Measurements from ENCODE around the gene NCAM1. TPM values are rescaled to one million over a fixed set of nuclear protein-coding genes. Genes with fewer than 3 reads are reported as not detected.

The NCAM1 gene
- total and polyA plus RNA-seq, 5 experiments from 2014 or later: 0.08 to 0.98 (median 0.60) TPM; not detected in 2

- DNase-seq (no peak), ATAC-seq (no peak)
- POLR2A ChIA-PET: no interaction called here
- Mint-ChIP-seq H3K4me3 (no peak overlapping the region), H3K4me1 (no peaks in the 10 kb centered on the region), H3K27me3 (peaks cover 11 to 53% (median 13%) of the 10 kb centered on the region in 5 donors), H3K27ac (peak overlapping the region in 1 of 10 donors; percentile 3), H3K36me3 (no peaks in the 10 kb centered on the region), H3K9me3 (no peaks in the 10 kb centered on the region)
Measured at GRCh38 chr11:113178381-113179070, 217.3 kb downstream of the NCAM1 start.

GRCh38 chr11:113179181-113179704, 218.0 kb downstream of the NCAM1 start:
- POLR2A ChIA-PET: no interaction called here
- no peak overlapping the region for H3K4me3 Mint-ChIP-seq
- DNase-seq (no peak), ATAC-seq (no peak)
- H3K4me1 Mint-ChIP-seq: no peaks in the 10 kb centered on the region
- no peaks in the 10 kb centered on the region for H3K9me3 Mint-ChIP-seq
- no peak overlapping the region for H3K27ac Mint-ChIP-seq
- peaks cover 11 to 51% (median 13%) of the 10 kb centered on the region in 5 donors for H3K27me3 Mint-ChIP-seq
- H3K36me3 Mint-ChIP-seq: no peaks in the 10 kb centered on the region

- POLR2A ChIA-PET: no interaction called here
- ATAC-seq (no peak), DNase-seq (no peak)
- Mint-ChIP-seq H3K27ac (no peak overlapping the region), H3K9me3 (no peaks in the 10 kb centered on the region), H3K36me3 (no peaks in the 10 kb centered on the region), H3K4me1 (no peaks in the 10 kb centered on the region), H3K27me3 (peaks cover 9 to 37% (median 13%) of the 10 kb centered on the region in 5 donors), H3K4me3 (no peak overlapping the region)
Measured at GRCh38 chr11:113181094-113181493, 219.9 kb downstream of the NCAM1 start.

DNA sequence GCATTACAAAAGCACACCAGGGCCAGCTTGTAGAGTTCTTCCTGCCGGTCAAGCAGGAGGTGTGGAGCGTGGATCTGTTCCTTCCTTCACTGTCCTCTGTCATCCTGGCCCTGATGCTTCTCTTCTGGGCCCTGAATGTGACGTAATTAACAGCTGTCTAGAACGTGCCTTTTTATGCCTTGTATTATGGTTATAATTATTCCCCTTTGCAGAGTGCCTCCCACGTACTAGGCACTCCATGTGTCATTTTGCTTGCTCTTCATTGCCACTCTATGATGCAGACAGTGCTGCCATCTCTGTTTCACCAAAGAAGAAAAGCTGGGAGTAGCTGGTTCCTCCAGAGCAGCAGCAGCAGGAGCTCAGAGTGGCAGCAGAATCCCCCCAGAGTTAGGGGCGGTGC, 221.1 kb downstream of the NCAM1 start:
- no peak for DNase-seq
- H3K36me3 Mint-ChIP-seq: no peaks in the 10 kb centered on the region
- no peak for ATAC-seq
- H3K27me3 Mint-ChIP-seq: peaks cover 6 to 32% (median 15%) of the 10 kb centered on the region in 5 donors
- no peaks in the 10 kb centered on the region for H3K4me1 Mint-ChIP-seq
- POLR2A ChIA-PET: no interaction called here
- H3K9me3 Mint-ChIP-seq: no peaks in the 10 kb centered on the region
- H3K27ac Mint-ChIP-seq: no peak overlapping the region
- H3K4me3 Mint-ChIP-seq: no peak overlapping the region

DNA sequence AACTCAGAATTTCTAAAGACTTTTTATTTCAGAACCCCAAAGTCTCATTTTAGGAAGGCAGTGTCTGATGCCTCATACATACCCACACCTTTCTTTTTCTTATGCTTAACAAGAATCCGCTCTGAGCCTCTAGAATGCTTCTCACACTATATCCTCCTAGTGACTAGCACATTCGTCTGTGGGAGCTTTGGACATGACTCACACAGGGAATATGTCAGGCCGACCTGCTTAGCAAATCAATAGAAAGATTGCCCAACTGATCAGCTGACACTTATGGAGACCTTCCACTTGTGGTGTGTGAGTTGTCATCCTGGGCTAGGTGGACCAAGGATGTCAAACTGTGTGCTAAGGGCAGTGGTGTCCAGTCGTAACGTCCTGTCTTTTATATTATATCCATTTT, 223.3 kb downstream of the NCAM1 start:
- POLR2A ChIA-PET: no interaction called here
- DNase-seq: no peak

GRCh38 chr11:113188371-113188834, 227.2 kb downstream of the NCAM1 start:
- H3K9me3 Mint-ChIP-seq: no peaks in the 10 kb centered on the region
- no peak overlapping the region for H3K27ac Mint-ChIP-seq
- no peaks in the 10 kb centered on the region for H3K36me3 Mint-ChIP-seq
- no peak overlapping the region for H3K4me3 Mint-ChIP-seq
- H3K4me1 Mint-ChIP-seq: peaks cover 0 to 8% (median 0%) of the 10 kb centered on the region in 4 donors
- DNase-seq (no peak), ATAC-seq (no peak)
- POLR2A ChIA-PET: no interaction called here
- H3K27me3 Mint-ChIP-seq: peaks cover 2 to 17% (median 7%) of the 10 kb centered on the region in 5 donors

More for the DNA sequence above, 223.3 kb downstream of the NCAM1 start:
- no peak for ATAC-seq
- Mint-ChIP-seq H3K36me3 (no peaks in the 10 kb centered on the region), H3K27me3 (peaks cover 0 to 22% (median 8%) of the 10 kb centered on the region in 5 donors), H3K27ac (no peak overlapping the region), H3K9me3 (no peaks in the 10 kb centered on the region), H3K4me3 (no peak overlapping the region), H3K4me1 (peaks cover 0 to 8% (median 0%) of the 10 kb centered on the region in 4 donors)

- POLR2A ChIA-PET: no interaction called here
- DNase-seq (no peak), ATAC-seq (no peak)
- H3K27me3 Mint-ChIP-seq: peaks cover 2 to 17% (median 9%) of the 10 kb centered on the region in 5 donors
- H3K4me3 Mint-ChIP-seq: no peak overlapping the region
- no peaks in the 10 kb centered on the region for H3K9me3 Mint-ChIP-seq
- H3K27ac Mint-ChIP-seq: no peak overlapping the region
- H3K4me1 Mint-ChIP-seq: peaks cover 0 to 8% (median 0%) of the 10 kb centered on the region in 4 donors
- no peaks in the 10 kb centered on the region for H3K36me3 Mint-ChIP-seq
Measured at GRCh38 chr11:113189909-113190667, 228.9 kb downstream of the NCAM1 start.

DNA sequence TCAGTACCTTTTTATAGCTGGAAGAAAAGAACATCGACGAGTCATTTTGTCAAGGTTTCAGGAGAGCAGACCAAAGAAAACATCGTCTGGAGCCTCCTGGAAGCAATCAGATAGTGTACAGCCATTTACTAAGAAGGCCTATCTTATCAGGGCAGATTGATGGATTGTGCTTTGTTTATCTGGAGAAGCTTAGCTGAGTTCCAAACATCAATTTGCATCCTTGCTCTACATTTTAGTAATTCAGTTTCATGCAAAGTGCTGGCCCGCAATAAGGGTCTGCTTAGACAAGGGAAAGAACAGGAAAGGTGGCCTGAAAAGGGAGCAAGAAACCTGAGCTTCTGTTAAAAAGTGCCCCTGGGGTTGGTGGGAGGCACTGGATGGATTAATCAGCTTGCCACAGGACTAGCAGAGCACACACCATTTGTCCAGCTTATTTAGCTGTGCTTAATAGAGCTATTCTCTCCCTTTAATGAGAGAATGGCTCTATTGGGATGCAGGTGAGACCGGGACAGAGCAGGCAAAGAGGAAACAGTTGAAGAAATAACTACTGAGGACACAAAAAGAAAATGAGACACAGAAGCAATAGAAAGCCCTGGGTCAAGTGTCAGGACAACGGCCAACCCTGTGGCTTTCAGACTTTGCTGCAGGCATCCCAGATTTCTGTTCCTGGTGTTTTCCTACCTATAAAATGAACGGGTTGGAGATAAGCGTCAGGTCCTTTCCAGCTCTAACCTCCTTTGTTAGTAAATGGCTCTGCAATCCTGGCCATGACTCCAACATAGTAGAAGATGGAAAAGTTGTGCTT, 231.1 kb downstream of the NCAM1 start:
- ATAC-seq (no peak), DNase-seq (no peak)
- peaks cover 0 to 1% (median 0%) of the 10 kb centered on the region in 9 donors for H3K9me3 Mint-ChIP-seq
- POLR2A ChIA-PET: no interaction called here
- H3K36me3 Mint-ChIP-seq: no peaks in the 10 kb centered on the region
- peaks cover 0 to 8% (median 0%) of the 10 kb centered on the region in 4 donors for H3K4me1 Mint-ChIP-seq
- H3K4me3 Mint-ChIP-seq: no peak overlapping the region
- no peak overlapping the region for H3K27ac Mint-ChIP-seq
- H3K27me3 Mint-ChIP-seq: peaks cover 5 to 18% (median 15%) of the 10 kb centered on the region in 5 donors

DNA sequence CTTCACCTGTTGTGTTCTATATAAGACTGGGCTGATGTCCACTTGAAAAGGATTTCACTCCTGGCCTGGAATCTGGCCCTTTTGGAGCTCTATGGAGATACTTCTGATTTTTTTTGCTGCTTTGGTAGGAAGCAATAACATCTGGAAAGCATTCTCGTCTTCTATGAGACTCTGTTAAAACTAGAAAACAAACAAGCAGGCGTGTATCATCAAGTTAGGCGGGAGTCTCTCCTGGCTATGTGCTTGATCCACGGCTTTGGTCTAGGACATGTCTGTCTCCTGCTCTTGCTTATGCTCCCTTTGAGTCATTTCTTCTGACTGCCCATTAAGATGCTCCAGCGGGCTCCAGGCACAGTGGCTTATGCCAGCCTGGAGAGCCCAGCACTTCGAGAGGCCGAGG, 231.8 kb downstream of the NCAM1 start:
- H3K4me1 Mint-ChIP-seq: peaks cover 0 to 8% (median 0%) of the 10 kb centered on the region in 4 donors
- peaks cover 5 to 21% (median 18%) of the 10 kb centered on the region in 5 donors for H3K27me3 Mint-ChIP-seq
- DNase-seq: no peak
- H3K9me3 Mint-ChIP-seq: peaks cover 0 to 1% (median 0%) of the 10 kb centered on the region in 9 donors
- POLR2A ChIA-PET: no interaction called here
- ATAC-seq: no peak
- no peak overlapping the region for H3K4me3 Mint-ChIP-seq
- H3K36me3 Mint-ChIP-seq: no peaks in the 10 kb centered on the region
- H3K27ac Mint-ChIP-seq: no peak overlapping the region

DNA sequence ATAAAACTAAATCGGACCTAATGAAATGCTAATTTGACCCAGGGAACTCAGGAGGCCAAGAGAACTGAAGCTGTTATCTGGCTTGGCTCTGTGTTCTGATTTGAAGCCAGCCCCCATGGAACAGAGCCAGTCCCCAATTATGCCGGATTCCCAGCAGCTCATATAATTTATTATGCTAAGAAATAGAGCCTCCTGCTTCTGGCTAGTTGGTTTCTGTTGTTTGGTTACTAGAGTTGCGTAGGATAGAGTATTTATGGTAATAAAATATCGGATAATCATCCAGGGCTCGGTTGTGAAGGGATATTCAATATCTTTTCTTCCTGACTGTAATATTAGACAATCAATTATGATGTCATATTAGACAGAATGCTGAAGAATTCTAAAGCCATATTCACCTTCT, 232.7 kb downstream of the NCAM1 start:
- peaks cover 0 to 2% (median 0%) of the 10 kb centered on the region in 4 donors for H3K4me1 Mint-ChIP-seq
- peaks cover 0 to 1% (median 0%) of the 10 kb centered on the region in 9 donors for H3K9me3 Mint-ChIP-seq
- H3K4me3 Mint-ChIP-seq: no peak overlapping the region
- H3K27me3 Mint-ChIP-seq: peaks cover 5 to 30% (median 19%) of the 10 kb centered on the region in 5 donors
- no peaks in the 10 kb centered on the region for H3K36me3 Mint-ChIP-seq
- no peak overlapping the region for H3K27ac Mint-ChIP-seq
- DNase-seq: no peak
- no peak for ATAC-seq
- POLR2A ChIA-PET: no interaction called here

GRCh38 chr11:113195728-113196127, 234.5 kb downstream of the NCAM1 start:
- peaks cover 5 to 26% (median 16%) of the 10 kb centered on the region in 5 donors for H3K27me3 Mint-ChIP-seq
- H3K36me3 Mint-ChIP-seq: no peaks in the 10 kb centered on the region
- no peak for ATAC-seq
- H3K4me1 Mint-ChIP-seq: no peaks in the 10 kb centered on the region
- POLR2A ChIA-PET: no interaction called here
- H3K27ac Mint-ChIP-seq: no peak overlapping the region
- no peak for DNase-seq
- H3K4me3 Mint-ChIP-seq: no peak overlapping the region
- H3K9me3 Mint-ChIP-seq: peaks cover 0 to 1% (median 0%) of the 10 kb centered on the region in 9 donors

DNA sequence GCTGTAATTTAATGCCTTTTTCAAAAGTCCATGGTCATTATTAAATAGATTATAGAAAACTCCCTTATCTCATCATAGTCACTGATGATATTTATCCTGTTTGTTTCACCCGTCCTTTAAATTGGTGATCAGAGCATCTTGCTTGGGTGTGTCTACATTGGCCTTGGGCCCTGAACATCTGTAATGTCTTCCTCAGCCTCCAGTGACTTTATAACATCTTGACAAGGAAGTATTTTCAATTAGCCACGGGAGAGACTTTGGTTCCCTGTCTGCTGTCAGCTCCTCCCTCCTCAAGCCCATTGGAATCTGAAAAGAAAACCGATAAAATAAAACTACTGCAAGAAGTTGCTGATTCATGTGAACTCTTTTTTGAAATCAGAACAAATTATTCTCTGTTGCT, 236.2 kb downstream of the NCAM1 start:
- H3K36me3 Mint-ChIP-seq: no peaks in the 10 kb centered on the region
- peaks cover 0 to 2% (median 0%) of the 10 kb centered on the region in 9 donors for H3K9me3 Mint-ChIP-seq
- no peak overlapping the region for H3K27ac Mint-ChIP-seq
- ATAC-seq (no peak), DNase-seq (no peak)
- H3K27me3 Mint-ChIP-seq: peaks cover 3 to 39% (median 12%) of the 10 kb centered on the region in 5 donors
- H3K4me1 Mint-ChIP-seq: no peaks in the 10 kb centered on the region
- no peak overlapping the region for H3K4me3 Mint-ChIP-seq
- POLR2A ChIA-PET: no interaction called here

Measured in naive thymus-derived CD8-positive, alpha-beta T cell (primary cell).